ENCODE data around the gene NHSL1. TPM values are rescaled to one million over a fixed set of nuclear protein-coding genes. Genes with fewer than 3 reads are reported as not detected.

NHSL1 gene
- total RNA-seq, 1 donor: 6.9 TPM

GRCh38 chr6:138509371-138509770 lies 10.1 kb upstream of the NHSL1 start:
- TF ChIP-seq, protein P1, sequence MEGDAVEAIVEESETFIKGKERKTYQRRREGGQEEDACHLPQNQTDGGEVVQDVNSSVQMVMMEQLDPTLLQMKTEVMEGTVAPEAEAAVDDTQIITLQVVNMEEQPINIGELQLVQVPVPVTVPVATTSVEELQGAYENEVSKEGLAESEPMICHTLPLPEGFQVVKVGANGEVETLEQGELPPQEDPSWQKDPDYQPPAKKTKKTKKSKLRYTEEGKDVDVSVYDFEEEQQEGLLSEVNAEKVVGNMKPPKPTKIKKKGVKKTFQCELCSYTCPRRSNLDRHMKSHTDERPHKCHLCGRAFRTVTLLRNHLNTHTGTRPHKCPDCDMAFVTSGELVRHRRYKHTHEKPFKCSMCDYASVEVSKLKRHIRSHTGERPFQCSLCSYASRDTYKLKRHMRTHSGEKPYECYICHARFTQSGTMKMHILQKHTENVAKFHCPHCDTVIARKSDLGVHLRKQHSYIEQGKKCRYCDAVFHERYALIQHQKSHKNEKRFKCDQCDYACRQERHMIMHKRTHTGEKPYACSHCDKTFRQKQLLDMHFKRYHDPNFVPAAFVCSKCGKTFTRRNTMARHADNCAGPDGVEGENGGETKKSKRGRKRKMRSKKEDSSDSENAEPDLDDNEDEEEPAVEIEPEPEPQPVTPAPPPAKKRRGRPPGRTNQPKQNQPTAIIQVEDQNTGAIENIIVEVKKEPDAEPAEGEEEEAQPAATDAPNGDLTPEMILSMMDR (IDR thresholded peaks at IDR 0.05; ENCODE audit: extremely low read depth, low read depth, low read length): peak; percentile 68
- no peaks in the 10 kb centered on the region for H3K36me3 ChIP-seq (ENCODE audit: insufficient read depth, low read length)
- H3K4me1 ChIP-seq (ENCODE audit: insufficient read depth, low read length): no peaks in the 10 kb centered on the region
- H3K27ac ChIP-seq (ENCODE audit: low read depth, low read length): no peak overlapping the region
- peak; percentile 46 for DNase-seq (ENCODE audit: insufficient read length, low spot score, missing footprints)
- H3K9me3 ChIP-seq (ENCODE audit: low read depth, low read length): no peaks in the 10 kb centered on the region
- H3K27me3 ChIP-seq (ENCODE audit: insufficient read depth, low read length): no peaks in the 10 kb centered on the region
- H3K79me2 ChIP-seq (ENCODE audit: insufficient read depth, low read length): no peaks in the 10 kb centered on the region
- H3K4me3 ChIP-seq (ENCODE audit: insufficient read depth, low read length): no peak overlapping the region
- H2AFZ ChIP-seq (ENCODE audit: low read length): no peak overlapping the region
- H3K4me2 ChIP-seq (ENCODE audit: insufficient read depth, low read length): no peak overlapping the region
- H4K20me1 ChIP-seq (ENCODE audit: insufficient read depth, low read length): no peaks in the 10 kb centered on the region

- Histone ChIP-seq H3K4me3 (ENCODE audit: insufficient read depth, low read length) (no peak overlapping the region), H3K4me2 (ENCODE audit: insufficient read depth, low read length) (no peak overlapping the region), H3K27me3 (ENCODE audit: insufficient read depth, low read length) (no peaks in the 10 kb centered on the region), H3K79me2 (ENCODE audit: insufficient read depth, low read length) (no peaks in the 10 kb centered on the region), H3K9me3 (ENCODE audit: low read depth, low read length) (no peaks in the 10 kb centered on the region), H3K27ac (ENCODE audit: low read depth, low read length) (no peak overlapping the region), H3K4me1 (ENCODE audit: insufficient read depth, low read length) (no peaks in the 10 kb centered on the region), H3K36me3 (ENCODE audit: insufficient read depth, low read length) (no peaks in the 10 kb centered on the region), H2AFZ (ENCODE audit: low read length) (no peak overlapping the region), H4K20me1 (ENCODE audit: insufficient read depth, low read length) (no peaks in the 10 kb centered on the region)
- TF ChIP-seq, protein P1 (IDR thresholded peaks at IDR 0.05; ENCODE audit: extremely low read depth, low read depth, low read length): no peak
- no peak for DNase-seq (ENCODE audit: insufficient read length, low spot score, missing footprints)
Measured at GRCh38 chr6:138508676-138508988, 9.3 kb upstream of the NHSL1 start.

DNA sequence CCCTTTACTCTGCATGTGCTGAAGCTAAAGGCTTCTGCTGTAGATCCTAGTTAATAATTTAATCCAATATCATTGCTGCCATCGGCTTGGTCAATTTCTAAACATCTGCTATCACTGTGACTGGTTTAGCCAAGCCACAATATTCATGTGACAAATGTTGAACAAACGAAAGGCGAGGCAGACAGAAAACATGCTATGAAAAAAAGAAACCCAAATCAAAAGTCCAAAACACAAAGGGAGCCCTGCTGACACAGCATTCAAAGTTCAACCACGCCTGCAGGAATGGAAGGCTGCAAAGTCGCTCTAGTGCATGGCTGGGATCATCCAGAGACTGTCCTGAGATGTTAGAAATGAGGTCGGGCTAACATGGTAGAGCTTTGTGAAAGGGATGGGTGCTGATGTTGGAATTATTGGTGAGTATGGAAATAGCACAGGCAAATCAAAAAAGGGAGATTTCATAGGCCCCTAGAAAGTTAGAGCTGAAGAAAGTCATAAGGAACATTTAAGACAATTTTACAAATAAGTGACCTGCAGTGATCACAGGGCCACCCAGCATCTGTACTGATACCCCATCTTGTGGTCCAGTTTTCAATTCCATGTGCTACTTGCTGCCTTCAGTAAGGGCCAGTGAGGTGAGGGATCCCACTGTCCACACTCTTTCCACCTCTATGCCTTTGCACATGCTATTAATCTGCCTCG lies 8.8 kb upstream of the NHSL1 start:
- H3K36me3 ChIP-seq (ENCODE audit: insufficient read depth, low read length): no peaks in the 10 kb centered on the region
- TF ChIP-seq, protein P1 (IDR thresholded peaks at IDR 0.05; ENCODE audit: extremely low read depth, low read depth, low read length): no peak
- no peaks in the 10 kb centered on the region for H3K27me3 ChIP-seq (ENCODE audit: insufficient read depth, low read length)
- no peak for DNase-seq (ENCODE audit: insufficient read length, low spot score, missing footprints)
- H2AFZ ChIP-seq (ENCODE audit: low read length): no peak overlapping the region
- no peak overlapping the region for H3K27ac ChIP-seq (ENCODE audit: low read depth, low read length)
- no peak overlapping the region for H3K4me2 ChIP-seq (ENCODE audit: insufficient read depth, low read length)
- no peaks in the 10 kb centered on the region for H4K20me1 ChIP-seq (ENCODE audit: insufficient read depth, low read length)
- H3K79me2 ChIP-seq (ENCODE audit: insufficient read depth, low read length): no peaks in the 10 kb centered on the region
- no peak overlapping the region for H3K4me3 ChIP-seq (ENCODE audit: insufficient read depth, low read length)
- no peaks in the 10 kb centered on the region for H3K9me3 ChIP-seq (ENCODE audit: low read depth, low read length)
- H3K4me1 ChIP-seq (ENCODE audit: insufficient read depth, low read length): no peaks in the 10 kb centered on the region

- DNase-seq (ENCODE audit: insufficient read length, low spot score, missing footprints): no peak
- Histone ChIP-seq H3K27ac (ENCODE audit: low read depth, low read length) (no peak overlapping the region), H3K4me3 (ENCODE audit: insufficient read depth, low read length) (no peak overlapping the region), H3K36me3 (ENCODE audit: insufficient read depth, low read length) (no peaks in the 10 kb centered on the region), H2AFZ (ENCODE audit: low read length) (no peak overlapping the region), H3K79me2 (ENCODE audit: insufficient read depth, low read length) (no peaks in the 10 kb centered on the region), H3K27me3 (ENCODE audit: insufficient read depth, low read length) (no peaks in the 10 kb centered on the region), H4K20me1 (ENCODE audit: insufficient read depth, low read length) (no peaks in the 10 kb centered on the region), H3K9me3 (ENCODE audit: low read depth, low read length) (no peaks in the 10 kb centered on the region), H3K4me1 (ENCODE audit: insufficient read depth, low read length) (no peaks in the 10 kb centered on the region), H3K4me2 (ENCODE audit: insufficient read depth, low read length) (no peak overlapping the region)
- TF ChIP-seq, protein P1 (IDR thresholded peaks at IDR 0.05; ENCODE audit: extremely low read depth, low read depth, low read length): no peak
Measured at GRCh38 chr6:138504764-138505689, 5.7 kb upstream of the NHSL1 start.

Data from osteoblast (primary cell).